Gastroesophageal sphincter (tissue), 4 donors: ENCODE results near the gene CHST15. TPM values are rescaled to one million over a fixed set of nuclear protein-coding genes. Genes with fewer than 3 reads are reported as not detected.

Source experiments
- ATAC-seq: fragments of 150-250 bp; one replicate; pipeline ENCODE4 v1.9.1; 2016; ENCODE audit warnings: mild to moderate bottlenecking, moderate library complexity
- H3K27ac ChIP-seq, 4 donors: fragments of 200-600 bp; sonication (generic) in 3 of 4; 1 replicate in 3 of 4; 2 replicates in 1 of 4; pipeline ENCODE4 v1.5.1; 2016 to 2019
- H3K27me3 ChIP-seq: fragments of 200-600 bp; sonication (generic); one replicate; pipeline ENCODE4 v1.5.1; 2019
- H3K36me3 ChIP-seq, 2 donors: fragments of 200-600 bp; sonication (generic); one replicate each; pipeline ENCODE4 v1.5.1; 2019; ENCODE audit warnings: control low read depth in 1 of 2
- H3K4me1 ChIP-seq, 3 donors: fragments of 200-600 bp; sonication (generic); 1 replicate in 2 of 3; 2 replicates in 1 of 3; pipeline ENCODE4 v1.5.1; 2016 to 2019; ENCODE audit warnings: control low read depth in 2 of 3
- H3K4me3 ChIP-seq, 2 donors: fragments of 200-600 bp; sonication (generic); one replicate each; pipeline ENCODE4 v1.5.1; 2019; ENCODE audit warnings: mild to moderate bottlenecking in 1 of 2, moderate library complexity in 1 of 2
- H3K9me3 ChIP-seq, 3 donors: fragments of 200-600 bp; sonication (generic); one replicate each; pipeline ENCODE4 v1.5.1; 2017 to 2019; ENCODE audit warnings: control low read depth in 2 of 3
- CTCF ChIP-seq, 4 experiments: fragments of 200-600 bp in 2 of 4; fragments of 450-650 bp in 2 of 4; sonication (generic) in 1 of 4; IDR thresholded peaks; one replicate each; pipeline ENCODE4 v1.5.1; 2017 to 2019; ENCODE audit warnings: antibody characterized with exemption in 4 of 4, mild to moderate bottlenecking in 2 of 4, moderate library complexity in 2 of 4
- EP300 ChIP-seq: sonication (generic); formaldehyde crosslinking; IDR thresholded peaks from one replicate; pipeline ENCODE4 v1.6.1; 2017; ENCODE audit warnings: antibody characterized with exemption, mild to moderate bottlenecking
- POLR2A ChIP-seq, 2 donors: fragments of 450-650 bp; IDR thresholded peaks; one replicate each; pipeline ENCODE4 v1.6.1; 2017; ENCODE audit warnings: antibody characterized with exemption in 2 of 2, mild to moderate bottlenecking in 2 of 2, moderate library complexity in 1 of 2
- POLR2AphosphoS5 ChIP-seq: sonication (generic); formaldehyde crosslinking; IDR thresholded peaks from one replicate; pipeline ENCODE4 v1.6.1; 2017; ENCODE audit warnings: antibody characterized with exemption
- WGBS, 2 donors: methylation state at CpG; one replicate each; pipeline ENCODE4 v1.1.5; 2018; ENCODE audit warnings: low coverage in 1 of 2; 5-methylcytosine and 5-hydroxymethylcytosine counted together
- total RNA-seq, 4 donors: library from RNA; depleted of rRNA; stranded (reverse); fragments of >200 nt; gene quantifications; one replicate each; pipeline ENCODE4 v1.1.0, GENCODE V29; 2016

CHST15 gene
- total RNA-seq, 4 donors from 2014 or later = 63.5 to 87.5 (median 74.3) TPM

GRCh38 chr10:124127563-124127962, 34.2 kb upstream of the CHST15 start:
- Histone ChIP-seq H3K4me1 (no peaks in the 10 kb centered on the region), H3K27me3 (no peaks in the 10 kb centered on the region), H3K4me3 (no peak overlapping the region), H3K36me3 (no peaks in the 10 kb centered on the region), H3K9me3 (no peaks in the 10 kb centered on the region), H3K27ac (no peak overlapping the region)
- no peak for ATAC-seq
- TF ChIP-seq CTCF (IDR thresholded peaks at IDR 0.05) (no peak), POLR2AphosphoS5 (no peak), POLR2A (IDR thresholded peaks at IDR 0.05) (no peak), EP300 (no peak)
- 78% methylated on average over 7 of the region's 9 CpGs; no CpG with 5 or more reads in 1 of the 2 donors for WGBS, 2 donors

GRCh38 chr10:124126983-124127385, 33.6 kb upstream of the CHST15 start:
- Histone ChIP-seq H3K36me3 (no peaks in the 10 kb centered on the region), H3K27me3 (no peaks in the 10 kb centered on the region), H3K4me1 (no peaks in the 10 kb centered on the region), H3K9me3 (no peaks in the 10 kb centered on the region), H3K27ac (no peak overlapping the region), H3K4me3 (no peak overlapping the region)
- no peak for TF ChIP-seq CTCF (IDR thresholded peaks at IDR 0.05)
- TF ChIP-seq POLR2AphosphoS5 = no peak
- no peak for TF ChIP-seq POLR2A (IDR thresholded peaks at IDR 0.05)
- TF ChIP-seq EP300 = no peak
- ATAC-seq = no peak
- WGBS, 2 donors = 20 to 66% methylated on average over 1 to 2 of the region's 9 CpGs

GRCh38 chr10:124126145-124126982, 33.0 kb upstream of the CHST15 start:
- TF ChIP-seq EP300 (no peak), POLR2AphosphoS5 (no peak)
- H3K27ac ChIP-seq = no peak overlapping the region
- no peaks in the 10 kb centered on the region for H3K9me3 ChIP-seq
- no peak for ATAC-seq
- H3K4me3 ChIP-seq = no peak overlapping the region
- H3K4me1 ChIP-seq = no peaks in the 10 kb centered on the region
- H3K36me3 ChIP-seq = no peaks in the 10 kb centered on the region
- 80 to 81% methylated on average over 8 to 9 of the region's 11 CpGs for WGBS, 2 donors
- no peaks in the 10 kb centered on the region for H3K27me3 ChIP-seq

GRCh38 chr10:124125305-124126116, 32.1 kb upstream of the CHST15 start:
- 58 to 62% methylated on average over 6 to 9 of the region's 10 CpGs for WGBS, 2 donors
- Histone ChIP-seq H3K4me3 (no peak overlapping the region), H3K9me3 (no peaks in the 10 kb centered on the region), H3K27ac (no peak overlapping the region), H3K4me1 (no peaks in the 10 kb centered on the region), H3K36me3 (no peaks in the 10 kb centered on the region), H3K27me3 (no peaks in the 10 kb centered on the region)
- TF ChIP-seq POLR2AphosphoS5 = no peak
- peak in 3 of 4 experiments; percentile 32 to 39 (median 33) for TF ChIP-seq CTCF (IDR thresholded peaks at IDR 0.05)
- ATAC-seq = no peak

- no peaks in the 10 kb centered on the region for H3K27me3 ChIP-seq
- H3K4me1 ChIP-seq = no peaks in the 10 kb centered on the region
- no peak for ATAC-seq
- H3K4me3 ChIP-seq = no peak overlapping the region
- H3K36me3 ChIP-seq = no peaks in the 10 kb centered on the region
- no peaks in the 10 kb centered on the region for H3K9me3 ChIP-seq
- 94 to 100% methylated on average over 2 of the region's 2 CpGs for WGBS, 2 donors
- TF ChIP-seq POLR2AphosphoS5 (no peak), CTCF (IDR thresholded peaks at IDR 0.05) (no peak), EP300 (no peak), POLR2A (IDR thresholded peaks at IDR 0.05) (no peak)
- H3K27ac ChIP-seq = no peak overlapping the region
These were observed 31.4 kb upstream of the CHST15 start for GRCh38 chr10:124124769-124125161.
